HG03439 (cell line): ENCODE measurements around the gene IPO11.
A peak's percentile ranks its signal among the peaks of the same experiment; 100 is the strongest.
"Not testable (repeated sequence)": the region's sequence is repeated elsewhere in the genome, so short reads cannot be mapped to it uniquely, and the experiment has no call there.

Source experiments
- ATAC-seq: cut with Tn5 transposase; IDR thresholded peaks from one replicate; pipeline ENCODE4 v1.9.1; 2021; ENCODE audit warnings: mild to moderate bottlenecking, moderate library complexity; ENCODE audit not compliant: unreplicated experiment

Gene IPO11

GRCh38 chr5:62448528-62448927 is 36.0 kb downstream of the IPO11 start:
- no peak for ATAC-seq

- ATAC-seq, result no peak
Observed at GRCh38 chr5:62450259-62450658, 37.7 kb downstream of the IPO11 start.

- ATAC-seq, result no peak
Observed at GRCh38 chr5:62457071-62457470, 44.5 kb downstream of the IPO11 start.

GRCh38 chr5:62460578-62460983 is 48.0 kb downstream of the IPO11 start:
- ATAC-seq, result peak; percentile 78

- no peak for ATAC-seq
Observed at GRCh38 chr5:62461561-62461960, 49.0 kb downstream of the IPO11 start.

- ATAC-seq, result no peak
Observed at GRCh38 chr5:62465985-62466925, 53.7 kb downstream of the IPO11 start.

- ATAC-seq, result no peak
Observed at GRCh38 chr5:62473209-62473608, 60.6 kb downstream of the IPO11 start.

GRCh38 chr5:62475072-62475471 is 62.5 kb downstream of the IPO11 start:
- ATAC-seq, result no peak

GRCh38 chr5:62477801-62478200 is 65.2 kb downstream of the IPO11 start:
- ATAC-seq, result no peak

GRCh38 chr5:62483556-62483955 is 71.0 kb downstream of the IPO11 start:
- no peak for ATAC-seq

GRCh38 chr5:62486672-62487071 is 74.1 kb downstream of the IPO11 start:
- no peak for ATAC-seq

GRCh38 chr5:62488531-62488930 is 76.0 kb downstream of the IPO11 start:
- ATAC-seq, result no peak

- ATAC-seq, result no peak
Observed at GRCh38 chr5:62489471-62489870, 76.9 kb downstream of the IPO11 start.

GRCh38 chr5:62494772-62495171 is 82.2 kb downstream of the IPO11 start:
- ATAC-seq, result no peak

GRCh38 chr5:62496876-62497275 is 84.3 kb downstream of the IPO11 start:
- ATAC-seq, result no peak

GRCh38 chr5:62498961-62499360 is 86.4 kb downstream of the IPO11 start:
- no peak for ATAC-seq

GRCh38 chr5:62499756-62500155 is 87.2 kb downstream of the IPO11 start:
- no peak for ATAC-seq

GRCh38 chr5:62502456-62503101 is 90.0 kb downstream of the IPO11 start:
- ATAC-seq, result no peak

GRCh38 chr5:62504129-62504528 is 91.6 kb downstream of the IPO11 start:
- no peak for ATAC-seq

GRCh38 chr5:62506659-62507460 is 94.3 kb downstream of the IPO11 start:
- ATAC-seq, result no peak

GRCh38 chr5:62508760-62509159 is 96.2 kb downstream of the IPO11 start:
- not testable (repeated sequence) for ATAC-seq
